Stimulated activated CD8-positive, alpha-beta memory T cell treated with anti-CD3 and anti-CD28 coated beads, Interleukin-15, amount 100 ng/mL, for 1 hour (primary cell): ENCODE measurements around the gene MBNL2.
A peak's percentile ranks its signal among the peaks of the same experiment; 100 is the strongest.

Experiments used
- DNase-seq: peaks from one replicate; pipeline ENCODE4 v3.0.0-alpha.2; 2020; ENCODE audit warnings: low read depth

The MBNL2 gene

DNA sequence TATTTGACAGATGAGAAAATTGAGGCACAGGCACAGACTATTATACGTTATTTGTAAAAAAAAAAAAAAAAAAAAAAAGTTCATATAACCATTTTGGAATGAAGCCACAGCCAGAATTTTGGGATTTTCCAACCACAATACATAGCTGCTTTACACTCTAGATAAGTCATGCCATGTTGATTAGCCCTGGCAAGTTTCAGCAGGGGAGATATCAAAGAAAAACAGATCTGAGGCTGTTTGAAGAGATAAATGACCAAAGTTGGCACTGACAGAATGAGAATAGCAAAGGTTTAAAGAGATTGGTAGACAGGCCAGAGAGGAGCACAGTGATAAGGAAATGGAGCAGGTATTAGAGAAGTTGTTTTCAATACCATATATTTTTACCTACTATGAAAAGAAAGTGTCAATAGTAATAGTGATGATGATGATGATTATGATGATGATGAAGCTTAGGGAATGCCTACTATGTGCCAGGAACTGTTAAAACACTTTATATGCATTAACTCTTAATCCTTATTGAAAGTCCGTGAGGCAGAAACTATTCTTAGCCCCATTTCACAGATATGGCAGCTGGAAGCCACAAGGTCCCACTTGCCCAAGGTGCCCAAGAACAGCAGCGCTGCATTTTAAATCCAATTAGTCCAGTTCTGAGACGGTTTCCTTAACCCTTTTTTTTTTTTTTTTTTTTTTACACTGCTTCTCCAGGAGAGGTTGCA lies 105.5 kb downstream of the MBNL2 start:
- DNase-seq: no peak

GRCh38 chr13:97328222-97328790 lies 106.2 kb downstream of the MBNL2 start:
- DNase-seq: no peak

- DNase-seq: no peak
Observed at GRCh38 chr13:97329331-97329730, 107.2 kb downstream of the MBNL2 start.

DNA sequence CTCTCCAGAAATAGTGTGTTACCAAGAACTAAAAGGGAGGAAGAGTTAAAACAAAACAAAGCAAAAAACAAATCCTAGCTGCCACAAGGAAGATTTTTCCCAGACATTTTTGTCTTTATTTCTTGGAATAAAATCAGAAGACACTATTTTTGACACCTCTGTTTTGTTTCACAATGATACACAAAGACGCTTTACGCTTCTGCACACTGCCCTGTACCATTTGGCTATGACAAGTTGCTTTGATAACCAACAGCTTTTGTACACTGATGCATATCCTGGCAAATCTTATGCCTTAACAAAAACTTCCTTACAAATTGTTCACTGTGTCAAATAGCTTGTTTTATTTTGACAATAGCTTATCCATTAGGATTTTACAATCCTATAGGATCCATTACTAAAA lies 108.3 kb downstream of the MBNL2 start:
- DNase-seq: no peak

DNA sequence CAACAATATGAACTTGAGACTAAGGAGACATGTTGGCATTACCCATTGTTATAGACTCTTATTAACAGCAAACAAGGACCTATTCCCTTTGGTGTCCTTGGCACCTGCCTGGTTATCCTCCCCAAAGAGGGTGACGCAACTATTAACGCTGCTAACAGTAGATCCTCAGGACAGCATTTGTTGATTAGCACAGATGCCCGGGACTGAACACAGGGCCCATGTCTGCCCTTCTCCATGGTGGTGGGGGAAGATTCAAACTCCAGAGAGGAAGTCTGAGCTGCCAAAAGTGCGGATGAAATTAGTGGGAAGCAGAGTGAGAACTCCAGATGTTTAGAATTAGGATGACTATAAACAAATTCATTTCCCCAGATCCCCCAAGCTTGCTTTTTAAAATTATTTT lies 110.6 kb downstream of the MBNL2 start:
- DNase-seq: no peak

- no peak for DNase-seq
Observed at GRCh38 chr13:97333983-97334382, 111.8 kb downstream of the MBNL2 start.

DNA sequence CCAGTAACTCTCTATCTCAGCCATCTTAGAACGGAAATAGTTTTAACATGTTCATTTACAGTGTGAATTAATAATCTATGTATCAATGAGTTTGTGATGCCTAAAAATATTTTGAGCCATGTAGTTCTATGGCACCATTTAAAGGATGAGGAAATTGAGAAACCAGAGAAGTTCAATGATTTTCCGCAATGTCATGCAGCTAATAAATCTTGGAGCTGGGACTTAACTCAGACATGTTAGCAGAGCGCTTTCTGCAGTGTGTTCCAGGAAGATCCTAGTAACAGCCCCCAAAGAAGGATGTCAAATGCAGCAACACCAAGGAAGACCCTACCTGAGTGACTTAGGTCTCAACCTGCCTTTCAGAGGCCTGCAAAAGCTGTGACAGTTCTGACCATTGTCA lies 112.6 kb downstream of the MBNL2 start:
- no peak for DNase-seq

DNA sequence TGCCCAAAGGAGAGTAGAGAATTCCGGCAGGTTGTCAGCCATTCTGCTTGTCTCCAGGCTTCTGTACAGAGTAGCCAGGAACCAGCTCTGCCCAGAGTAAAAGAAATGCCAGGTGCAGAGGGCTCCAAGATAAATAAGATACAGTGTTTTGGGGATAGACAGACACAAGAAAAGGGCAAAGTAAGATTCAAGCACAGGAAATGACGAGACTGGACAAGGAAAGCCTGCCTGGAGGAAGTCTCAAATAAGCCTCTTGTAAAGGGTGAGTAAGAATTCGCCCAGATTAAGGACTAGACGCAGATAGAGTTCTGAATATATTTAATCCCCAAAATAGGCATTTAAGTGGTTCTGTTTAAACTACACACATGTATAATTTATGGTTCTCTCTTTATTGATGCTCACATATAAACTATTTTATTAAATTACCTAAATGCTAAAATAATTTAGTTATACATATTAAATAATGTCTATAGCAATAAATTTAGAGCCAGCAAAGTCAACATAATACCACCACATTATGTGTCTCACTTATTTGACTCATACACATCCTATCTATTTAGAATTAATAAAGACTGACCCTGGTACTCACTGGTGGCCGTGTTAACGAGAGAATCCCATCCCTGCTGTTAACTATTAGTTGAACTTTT lies 113.5 kb downstream of the MBNL2 start:
- no peak for DNase-seq

DNA sequence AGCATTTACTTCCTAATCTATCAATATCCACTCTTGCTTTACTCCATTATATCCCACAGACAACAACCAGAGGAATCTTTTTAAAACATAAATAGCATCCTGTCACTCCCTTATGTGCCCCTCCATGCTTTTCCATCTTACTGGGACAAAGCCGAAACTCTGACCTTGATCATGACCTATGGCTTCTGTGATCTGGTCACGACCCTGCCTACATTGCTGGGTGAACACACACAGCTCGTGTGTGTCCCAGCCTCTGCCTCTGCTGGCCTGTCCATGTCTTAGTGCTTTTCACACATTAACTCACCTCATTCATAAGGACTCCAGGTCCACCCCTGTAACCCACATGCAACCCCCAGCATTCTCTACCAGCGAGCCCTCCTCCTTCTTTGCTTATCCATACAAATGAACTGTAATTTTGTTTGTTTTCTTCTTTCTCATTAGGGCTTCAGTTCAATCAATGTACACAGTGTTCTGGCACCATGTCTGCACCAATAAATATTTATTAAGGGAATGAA lies 115.9 kb downstream of the MBNL2 start:
- DNase-seq: no peak

DNA sequence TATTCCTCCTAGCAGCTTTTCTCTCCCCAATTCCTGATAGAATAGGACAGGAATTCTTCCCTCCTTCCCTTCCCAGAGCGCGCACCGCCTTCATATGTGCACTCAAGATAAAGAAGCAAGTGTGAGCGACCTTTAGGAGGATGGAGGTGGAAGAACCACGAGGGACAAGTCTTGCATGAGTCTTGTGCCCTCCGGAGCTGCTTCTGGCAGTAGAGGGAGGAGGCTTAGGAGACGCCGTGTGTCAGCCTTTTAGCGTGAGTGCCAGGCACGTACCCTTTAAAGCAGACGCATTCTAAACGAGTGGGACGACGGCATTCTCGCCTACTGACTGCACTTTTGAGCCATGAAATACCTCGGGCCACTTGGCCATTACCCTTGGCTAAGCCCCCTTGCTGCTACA lies 116.4 kb downstream of the MBNL2 start:
- DNase-seq: no peak

GRCh38 chr13:97339019-97339987 lies 117.2 kb downstream of the MBNL2 start:
- no peak for DNase-seq

GRCh38 chr13:97339988-97340749 lies 118.0 kb downstream of the MBNL2 start:
- DNase-seq: no peak

GRCh38 chr13:97341135-97341534 lies 119.0 kb downstream of the MBNL2 start:
- no peak for DNase-seq

DNA sequence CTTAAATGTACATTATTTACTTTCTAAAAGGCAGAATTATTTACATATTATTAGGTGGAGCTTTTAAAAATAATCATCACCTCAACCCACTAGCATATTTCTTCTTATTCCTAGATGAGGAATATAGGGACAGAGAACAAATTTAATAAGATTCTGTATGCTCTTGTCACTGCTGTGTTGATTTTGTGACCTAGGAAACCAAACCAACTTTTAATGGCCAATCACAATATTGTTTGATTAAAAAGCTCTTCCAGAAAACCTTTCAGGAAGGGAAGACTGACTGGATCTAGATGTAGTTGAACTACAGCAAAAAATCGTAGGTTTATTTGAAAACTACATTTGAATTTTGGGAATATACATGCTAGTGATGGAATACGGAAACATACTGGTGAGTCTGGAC lies 120.0 kb downstream of the MBNL2 start:
- no peak for DNase-seq

- no peak for DNase-seq
Observed at GRCh38 chr13:97342936-97343335, 120.8 kb downstream of the MBNL2 start.

- peak; percentile 7 for DNase-seq
Observed at GRCh38 chr13:97344265-97345175, 122.4 kb downstream of the MBNL2 start.

GRCh38 chr13:97346097-97346496 lies 124.0 kb downstream of the MBNL2 start:
- no peak for DNase-seq

GRCh38 chr13:97346561-97347254 lies 124.6 kb downstream of the MBNL2 start:
- DNase-seq: no peak

GRCh38 chr13:97347255-97347932 lies 125.3 kb downstream of the MBNL2 start:
- DNase-seq: no peak
